GM19328 (cell line): ENCODE results near the gene EDARADD.
"Not testable (repeated sequence)": the region's sequence is repeated elsewhere in the genome, so short reads cannot be mapped to it uniquely, and the experiment has no call there.

Source experiments
- ATAC-seq: cut with Tn5 transposase; IDR thresholded peaks from one replicate; pipeline ENCODE4 v1.9.1; 2021; ENCODE audit warnings: mild to moderate bottlenecking, moderate library complexity; ENCODE audit not compliant: unreplicated experiment

EDARADD gene

DNA sequence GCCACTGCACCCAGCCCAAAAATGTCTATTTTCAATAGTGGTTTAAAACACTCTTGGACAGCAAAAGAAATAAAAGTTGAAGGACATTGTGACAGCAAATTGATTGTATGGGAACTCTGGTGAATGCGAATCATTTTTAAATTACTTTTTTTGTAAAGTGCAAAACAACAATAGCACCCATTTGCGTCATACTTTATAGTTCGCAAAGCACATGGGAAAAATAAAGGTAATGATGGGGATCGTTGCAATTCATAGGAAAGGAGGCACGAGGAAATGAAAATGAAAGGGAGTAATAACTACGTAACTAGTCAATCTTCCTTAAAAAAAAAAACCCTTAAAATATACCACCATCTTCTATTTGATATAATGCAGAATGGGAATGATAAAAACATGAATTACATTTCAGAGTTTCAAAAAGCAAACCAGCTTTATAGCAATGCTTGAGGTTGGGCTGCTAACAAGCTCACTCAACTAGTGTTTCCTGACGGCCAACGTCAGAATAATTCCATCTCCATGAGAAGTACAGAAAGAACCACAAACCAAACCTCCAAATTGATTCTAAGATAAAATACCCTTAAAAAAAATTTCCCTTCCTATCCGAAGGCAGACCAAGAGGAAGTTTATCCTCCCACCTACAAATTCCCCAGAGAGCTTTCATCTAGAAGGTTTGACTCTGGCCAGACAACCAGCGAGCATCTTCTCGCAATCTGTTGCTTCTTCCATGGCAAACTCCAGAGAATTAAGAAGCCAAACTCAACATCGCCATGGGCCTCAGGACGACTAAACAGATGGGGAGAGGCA, at the start of gene EDARADD:
EDARADD (plus strand) TSS at position 606 of the 801 bp plus-strand sequence; CDS start at position 765, 159 bp downstream.
- no peak for ATAC-seq

DNA sequence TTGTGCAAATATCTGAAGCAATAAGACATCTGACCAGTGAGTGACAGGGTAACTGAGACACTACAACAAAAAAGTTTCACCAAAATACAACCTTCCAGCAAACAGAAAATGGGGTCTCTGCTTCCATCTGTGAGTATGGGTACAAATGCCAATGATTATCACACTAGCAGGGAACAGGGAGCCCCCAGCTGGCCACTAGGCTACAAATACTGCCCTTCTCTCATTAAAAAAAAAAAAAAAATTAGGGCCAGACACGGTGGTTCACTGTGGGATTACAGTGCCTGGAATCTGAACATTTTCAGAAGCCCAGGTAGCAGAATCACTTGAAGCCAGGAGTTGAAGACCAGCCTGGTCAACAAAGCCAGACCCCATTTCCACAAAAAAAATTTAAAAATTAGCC, 48.4 kb upstream of the EDARADD start:
- ATAC-seq, result no peak

DNA sequence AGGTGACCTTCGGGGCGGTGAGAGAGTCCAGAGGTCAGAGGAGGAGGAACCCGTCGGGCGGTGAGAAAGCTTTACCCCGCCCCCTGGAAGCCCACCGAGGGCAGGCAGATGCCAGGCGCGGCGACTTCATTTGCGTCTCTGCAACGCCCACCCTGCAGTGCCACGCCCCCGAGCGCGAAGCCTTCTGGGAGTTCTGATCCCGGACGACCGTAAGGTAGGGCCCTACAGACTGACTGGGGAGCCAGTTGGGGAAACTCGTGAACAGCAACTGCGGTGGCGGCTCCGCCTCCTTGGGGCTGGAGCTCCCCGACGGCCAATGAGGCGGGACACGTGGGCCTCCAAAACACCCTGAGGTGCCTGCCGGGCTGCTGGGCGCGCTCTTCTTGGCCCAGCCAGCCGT, 46.0 kb upstream of the EDARADD start:
- ATAC-seq, result no peak

DNA sequence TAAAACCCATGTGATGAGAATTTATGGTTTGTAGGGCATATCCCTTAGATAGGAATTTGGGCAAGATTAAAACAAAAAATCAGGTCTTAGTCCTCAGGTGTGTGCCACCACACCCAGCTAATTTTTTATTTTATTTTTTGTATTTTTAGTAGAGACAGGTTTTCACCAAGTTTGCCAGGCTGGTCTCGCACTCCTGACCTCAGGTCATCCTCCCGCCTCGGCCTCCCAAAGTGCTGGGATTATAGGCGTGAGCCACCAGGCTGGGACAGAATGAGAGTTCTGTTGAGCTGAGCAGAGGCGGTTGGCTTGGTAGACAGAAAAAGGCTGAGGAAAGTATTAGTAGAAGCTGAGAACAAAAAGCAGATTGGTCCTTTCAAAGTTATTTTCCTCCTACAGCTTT, 43.8 kb upstream of the EDARADD start:
- ATAC-seq, result no peak

DNA sequence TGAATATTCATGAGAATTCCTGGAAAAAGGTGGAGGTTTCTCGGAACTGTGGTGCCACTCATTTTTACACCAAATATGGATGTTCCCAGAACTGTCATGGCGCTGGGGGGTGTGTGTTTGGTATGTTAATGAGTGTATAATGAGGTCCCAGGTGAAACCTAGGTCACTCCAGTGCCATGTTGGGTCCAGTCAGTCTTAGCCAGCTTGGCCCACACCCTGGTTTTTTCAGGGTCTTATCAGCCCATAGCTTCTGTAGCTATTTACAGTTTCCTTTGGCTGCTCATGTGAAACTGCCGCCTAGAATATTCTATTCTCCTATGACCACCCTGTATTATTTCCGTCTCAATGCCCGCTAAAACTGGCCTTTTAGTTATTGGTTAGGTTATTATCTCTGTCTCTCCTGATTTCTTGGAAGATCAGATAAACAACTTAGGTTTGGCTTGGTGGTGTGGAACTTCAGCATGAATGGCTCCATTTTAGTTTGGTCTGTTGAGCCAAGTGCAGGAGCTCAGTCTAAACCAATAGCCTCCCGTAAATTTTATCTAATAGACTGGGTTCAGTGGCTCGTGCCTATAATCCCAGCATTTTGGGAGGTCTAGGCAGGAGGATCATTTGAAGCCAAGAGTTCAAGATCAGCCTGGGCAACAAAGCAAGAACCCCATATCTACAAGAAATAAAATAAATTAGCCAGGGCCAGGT, 42.1 kb upstream of the EDARADD start:
- ATAC-seq, result no peak

DNA sequence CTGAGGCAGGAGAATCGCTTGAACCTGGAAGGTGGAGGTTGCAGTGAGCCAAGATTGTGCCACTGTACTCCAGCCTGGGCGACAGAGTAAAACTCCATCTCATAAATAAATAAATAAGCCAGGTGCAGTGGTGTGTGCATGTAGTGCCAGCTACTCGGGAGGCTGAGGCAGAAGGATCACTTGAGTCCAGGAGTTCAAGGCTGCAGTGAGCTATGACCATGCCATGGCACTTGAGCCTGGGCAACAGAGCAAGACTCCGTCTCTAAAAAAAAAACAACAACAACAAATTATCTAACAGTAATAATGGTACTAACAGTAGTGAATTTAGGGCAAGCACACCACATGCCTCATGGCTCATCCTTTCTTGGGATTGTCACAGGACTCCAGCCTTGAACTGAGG, 41.3 kb upstream of the EDARADD start:
- ATAC-seq, result not testable (repeated sequence)

DNA sequence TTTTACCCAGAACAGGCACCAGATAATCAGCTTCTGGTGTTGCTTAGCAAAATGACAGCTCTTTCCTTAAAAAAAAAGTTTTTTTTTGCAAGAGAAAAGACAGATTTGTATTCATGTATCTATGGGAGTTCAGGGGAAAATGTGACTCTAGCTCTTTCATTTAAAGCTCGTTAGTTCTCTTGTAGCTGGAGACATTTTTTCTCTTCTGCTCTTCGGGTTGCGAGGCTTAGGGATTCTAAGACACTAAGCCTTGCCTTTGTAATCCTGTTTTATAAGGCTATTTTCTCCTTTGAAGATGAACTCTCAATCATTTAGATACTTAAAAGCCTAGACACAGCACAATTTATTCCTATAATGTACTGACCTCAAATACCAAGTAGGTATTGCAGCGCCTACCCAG, 40.3 kb upstream of the EDARADD start:
- no peak for ATAC-seq

DNA sequence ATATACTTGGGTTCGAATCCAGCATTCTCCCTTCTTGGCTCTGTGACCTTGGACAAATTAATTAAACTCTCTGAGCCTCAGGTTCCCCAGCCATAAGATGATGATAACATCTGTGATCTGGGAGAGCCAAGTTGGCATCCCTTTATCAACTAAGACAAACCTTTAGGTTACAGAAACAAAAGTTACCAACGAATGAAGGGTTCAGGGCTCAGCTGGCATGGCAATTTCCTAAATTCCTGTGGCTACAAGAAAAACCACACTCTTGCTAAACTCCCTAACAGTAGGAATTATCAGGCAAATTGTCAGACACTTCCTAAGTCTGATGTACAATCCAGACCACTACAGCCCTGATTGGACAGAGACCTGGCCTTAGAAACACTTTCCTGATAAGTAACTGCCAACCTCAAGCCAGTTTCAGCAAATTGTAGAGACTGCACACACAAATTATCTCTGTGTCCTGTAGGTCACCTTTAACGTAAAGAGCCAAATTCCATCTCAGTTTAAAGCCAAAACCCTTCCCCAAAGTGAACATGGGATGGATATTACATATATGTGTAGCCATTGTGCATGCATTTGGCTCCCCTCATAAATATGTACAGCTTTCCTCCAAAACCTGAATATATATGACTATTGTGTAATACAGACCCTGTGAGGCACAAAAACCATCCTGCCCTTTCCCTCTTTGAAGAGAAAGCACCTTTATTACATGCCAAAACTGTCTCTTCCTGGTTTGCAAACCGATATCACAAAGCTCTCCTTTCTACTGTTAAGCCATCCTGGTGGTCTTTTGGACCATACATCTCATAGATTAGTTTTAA, 39.5 kb upstream of the EDARADD start:
- no peak for ATAC-seq

DNA sequence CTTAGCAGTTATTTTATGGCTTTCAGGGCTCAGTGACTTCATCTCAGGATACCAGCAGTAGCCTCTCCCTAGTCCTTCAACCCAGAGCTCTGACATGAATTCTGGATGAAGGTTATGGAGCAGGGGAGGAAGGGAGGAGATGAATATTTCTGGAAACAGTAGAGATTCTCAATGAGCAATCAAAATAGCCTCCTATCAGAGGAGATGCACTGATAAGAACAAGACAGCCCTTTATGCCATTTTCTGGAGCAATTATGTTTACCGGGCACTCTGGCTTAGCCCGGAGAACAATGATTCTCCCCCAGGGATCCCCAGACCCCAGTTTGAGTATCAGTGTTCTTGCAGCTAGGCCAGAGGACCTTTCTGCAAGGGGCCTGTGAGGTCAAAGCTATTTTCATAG, 37.9 kb upstream of the EDARADD start:
- no peak for ATAC-seq

DNA sequence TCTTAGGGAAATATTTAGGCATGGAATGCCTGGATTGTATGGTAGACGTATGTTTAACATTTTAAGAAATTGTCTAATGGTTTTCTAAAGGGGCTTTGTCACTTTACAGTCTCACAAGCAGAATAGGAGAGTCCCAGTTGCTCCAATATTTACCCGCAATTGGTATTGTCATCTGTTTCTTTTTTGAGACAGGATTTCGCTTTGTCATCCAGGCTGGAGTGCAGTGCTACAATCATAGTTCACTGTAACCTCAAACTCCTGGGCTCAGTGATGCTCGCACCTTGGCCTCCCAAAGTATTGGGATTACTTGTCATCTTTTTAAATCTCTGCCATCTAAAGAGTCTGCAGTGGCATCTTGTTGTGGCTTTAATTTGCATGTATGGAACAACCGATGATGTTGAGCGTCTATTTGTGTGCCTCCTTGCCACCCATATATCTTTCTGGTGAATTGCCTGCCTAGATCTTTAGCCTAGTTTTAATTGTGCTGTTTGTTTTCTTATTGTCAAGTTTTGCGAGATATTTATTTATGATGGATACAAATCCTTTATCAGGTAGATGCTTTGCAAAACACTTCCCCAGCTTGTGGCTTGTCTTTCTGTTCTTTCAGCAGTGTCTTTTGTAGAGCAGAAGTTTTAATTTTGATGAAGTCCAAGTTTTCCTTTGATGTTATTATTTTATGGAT, 32.0 kb upstream of the EDARADD start:
- ATAC-seq, result no peak

DNA sequence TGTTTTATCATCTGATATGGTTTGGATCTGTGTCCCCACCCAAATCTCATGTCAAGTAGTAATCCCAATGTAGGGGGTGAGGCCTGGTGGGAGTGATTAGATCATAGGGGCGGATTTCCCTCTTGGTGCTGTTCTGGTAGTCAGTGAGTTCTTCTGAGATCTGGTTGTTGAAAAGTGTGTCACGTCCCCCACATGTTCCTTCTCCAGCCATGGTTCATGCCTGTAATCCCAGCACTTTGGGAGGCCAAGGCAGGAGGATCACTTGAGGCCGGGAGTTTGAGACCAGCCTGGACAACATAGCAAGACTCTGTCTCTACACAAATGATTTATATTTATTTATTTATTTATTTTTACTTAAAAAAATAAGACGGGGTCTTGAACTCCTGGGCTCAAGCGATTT, 30.8 kb upstream of the EDARADD start:
- ATAC-seq, result no peak

DNA sequence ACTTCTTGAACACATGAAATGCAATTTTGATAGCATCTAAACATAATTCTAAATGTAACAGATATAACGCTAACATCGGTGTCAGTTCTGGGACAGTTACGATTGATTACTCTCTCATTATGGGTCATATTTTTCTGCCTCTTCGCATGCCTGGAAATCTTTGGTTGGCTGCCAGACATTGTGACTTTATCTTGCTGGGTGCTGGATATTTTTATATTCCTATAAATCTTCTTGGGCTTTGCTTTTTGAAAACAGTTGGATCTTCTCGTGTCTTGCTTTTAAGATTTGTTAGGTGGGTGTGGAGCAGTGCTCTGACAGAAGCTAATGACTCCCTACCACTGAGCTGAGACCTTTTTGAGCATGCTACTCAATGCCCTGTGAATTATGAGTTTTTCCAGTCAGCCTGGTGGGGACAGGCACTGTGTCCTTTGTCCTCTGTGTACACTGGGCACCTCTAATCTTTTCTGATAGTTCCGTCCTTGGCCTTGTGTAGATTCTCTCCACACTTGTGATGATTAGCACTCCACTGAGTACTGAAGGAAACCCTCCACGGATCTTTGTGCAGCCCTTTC, 28.0 kb upstream of the EDARADD start:
- no peak for ATAC-seq

DNA sequence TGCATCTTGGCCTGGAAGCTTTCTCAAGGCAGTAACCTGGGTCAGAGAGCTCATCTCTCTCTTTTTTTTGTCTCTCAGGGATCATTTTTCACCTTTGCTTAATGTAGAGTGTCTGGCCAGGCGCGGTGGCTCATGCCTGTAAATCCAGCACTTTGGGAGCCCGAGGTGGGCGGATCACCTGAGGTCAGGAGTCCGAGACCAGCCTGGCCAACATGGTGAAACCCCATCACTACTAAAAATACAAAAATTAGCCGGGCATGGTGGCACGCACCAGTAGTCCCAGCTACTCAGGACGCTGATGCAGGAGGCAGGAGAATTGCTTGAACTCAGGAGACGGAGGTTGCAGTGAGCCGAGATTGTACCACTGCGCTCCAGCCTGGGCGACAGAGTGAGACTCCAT, 27.4 kb upstream of the EDARADD start:
- ATAC-seq, result not testable (repeated sequence)

DNA sequence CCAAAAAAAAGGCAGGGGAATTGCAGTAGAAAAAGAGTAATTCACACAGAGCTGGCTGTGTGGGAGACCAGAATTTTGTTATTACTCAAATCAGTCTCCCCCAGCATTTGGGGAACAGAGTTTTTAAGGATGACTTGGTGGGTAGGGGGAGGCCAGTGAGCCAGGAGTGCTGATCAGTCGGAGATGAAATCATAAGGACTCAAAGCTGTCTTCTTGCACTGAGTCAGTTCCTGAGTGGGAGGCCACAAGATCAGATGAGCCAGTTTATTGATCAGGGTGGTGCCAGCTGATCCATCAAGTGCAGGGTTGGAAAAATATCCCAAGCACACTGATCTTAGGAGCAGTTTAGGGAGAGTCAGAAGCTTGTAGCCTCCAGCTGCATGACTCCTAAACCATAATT, 23.7 kb upstream of the EDARADD start:
- ATAC-seq, result no peak

DNA sequence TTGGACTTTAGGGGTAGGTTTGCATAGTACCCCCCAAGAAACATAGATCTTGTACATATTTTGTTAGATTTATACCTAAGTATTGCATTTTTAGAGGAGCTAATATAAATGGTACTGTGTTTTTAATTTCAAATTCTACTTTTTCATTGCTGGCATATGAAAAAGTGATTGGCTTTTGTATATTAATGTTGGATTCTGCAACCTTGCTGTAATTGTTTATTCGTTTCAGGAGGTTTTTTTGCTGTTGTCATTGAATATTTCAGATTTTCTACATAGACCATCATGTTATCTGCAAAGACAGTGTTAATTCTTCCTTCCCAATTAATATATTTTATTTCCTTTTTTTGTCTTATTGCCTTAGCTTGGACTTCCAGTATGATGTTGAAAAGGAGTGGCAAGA, 23.0 kb upstream of the EDARADD start:
- ATAC-seq, result no peak

DNA sequence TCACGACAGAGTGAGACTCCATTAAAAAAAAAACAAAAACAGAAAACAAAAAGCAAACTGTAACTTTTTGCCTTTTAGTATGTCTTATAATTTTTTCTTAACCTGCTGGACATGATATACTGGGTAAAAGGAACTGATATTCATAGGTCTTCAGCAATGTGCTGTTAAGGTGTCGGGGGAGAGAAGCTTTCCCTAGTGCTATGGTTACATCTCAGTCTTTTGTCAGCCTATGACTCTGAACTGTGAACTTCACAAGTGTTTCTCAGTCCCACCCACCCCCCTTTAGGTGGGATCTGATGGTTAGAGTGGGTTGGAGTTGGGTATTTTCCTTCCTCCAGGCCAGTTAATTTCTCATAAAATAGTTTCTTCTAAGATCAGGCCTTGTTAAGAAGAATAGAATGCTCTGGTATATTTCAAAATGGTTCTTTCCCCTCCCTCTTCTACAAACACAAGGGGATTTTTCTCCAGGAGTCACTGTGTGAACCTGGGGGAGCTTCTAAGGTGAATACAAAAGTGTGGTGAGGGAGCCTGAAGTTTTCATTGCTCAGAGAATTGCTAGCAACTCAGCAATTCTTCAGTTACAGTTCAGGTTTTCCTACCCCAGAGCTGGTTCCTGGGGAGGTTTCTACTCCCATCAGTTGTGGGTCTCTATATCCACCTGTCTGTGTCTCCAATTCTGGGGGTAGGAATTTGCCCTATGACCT, 16.1 kb upstream of the EDARADD start:
- no peak for ATAC-seq

DNA sequence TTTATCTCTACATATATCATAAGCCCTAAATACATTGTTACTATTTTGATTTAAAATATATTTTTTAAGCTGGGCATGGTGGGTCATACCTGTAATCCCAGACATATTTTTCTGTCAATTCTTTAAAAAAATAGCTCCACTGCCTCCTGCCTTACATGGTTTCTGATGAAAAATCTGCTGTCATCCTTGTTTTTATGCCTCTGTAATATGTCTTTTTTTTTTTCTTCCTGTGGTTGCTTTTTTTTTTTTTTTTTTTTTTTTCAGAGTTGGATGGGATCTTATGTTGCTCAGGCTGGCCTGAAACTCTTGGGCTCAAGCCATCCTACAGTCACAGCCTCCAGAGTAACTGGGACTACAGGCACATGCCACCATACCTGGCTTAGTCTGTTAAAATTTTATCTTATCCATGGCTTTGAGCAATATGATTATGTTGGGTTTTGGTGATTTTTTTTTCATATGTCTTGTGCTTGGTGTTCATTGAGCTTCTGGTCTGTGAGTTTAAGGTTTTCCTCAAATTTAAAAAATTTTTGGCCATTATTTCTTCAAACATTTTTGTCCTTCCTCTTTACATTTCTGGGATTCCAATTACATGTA, 12.4 kb upstream of the EDARADD start:
- no peak for ATAC-seq

DNA sequence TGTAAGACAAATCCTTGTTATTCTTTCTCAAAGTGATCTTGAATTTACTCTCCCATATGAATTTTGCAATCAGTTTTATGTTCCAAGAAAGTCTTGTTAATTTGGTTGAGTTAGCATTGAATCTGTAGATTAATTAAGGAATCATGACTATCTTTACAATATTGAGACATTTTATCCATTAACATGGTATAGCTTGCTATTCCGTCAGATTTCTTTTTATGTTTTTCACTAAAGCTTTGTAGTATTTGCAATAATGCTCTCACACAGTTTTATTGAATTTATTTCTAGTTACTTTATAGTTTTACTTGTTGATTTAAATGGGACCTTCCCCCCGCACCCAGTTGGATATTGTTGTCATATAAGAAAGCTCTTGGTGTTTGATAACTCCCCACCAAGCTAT, 5.8 kb upstream of the EDARADD start:
- no peak for ATAC-seq

DNA sequence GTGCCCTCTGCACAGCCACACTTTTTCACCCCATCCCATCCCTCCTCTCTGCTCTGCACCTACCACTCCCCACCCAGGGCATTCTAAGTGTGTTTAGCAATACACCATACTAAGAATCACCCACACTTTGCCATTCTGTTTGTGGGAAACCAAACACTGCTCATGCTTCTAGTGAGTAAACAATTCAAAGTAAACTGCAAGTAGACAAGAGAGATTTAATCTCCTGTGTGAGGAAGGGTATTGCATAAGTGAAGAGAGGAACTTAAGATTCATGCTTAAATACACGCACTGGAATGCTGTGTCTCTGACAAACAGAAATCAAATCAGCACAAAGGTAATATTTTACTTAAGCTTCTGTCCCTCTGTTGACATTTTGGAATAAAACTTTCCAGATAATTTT, 4.8 kb upstream of the EDARADD start:
- no peak for ATAC-seq

DNA sequence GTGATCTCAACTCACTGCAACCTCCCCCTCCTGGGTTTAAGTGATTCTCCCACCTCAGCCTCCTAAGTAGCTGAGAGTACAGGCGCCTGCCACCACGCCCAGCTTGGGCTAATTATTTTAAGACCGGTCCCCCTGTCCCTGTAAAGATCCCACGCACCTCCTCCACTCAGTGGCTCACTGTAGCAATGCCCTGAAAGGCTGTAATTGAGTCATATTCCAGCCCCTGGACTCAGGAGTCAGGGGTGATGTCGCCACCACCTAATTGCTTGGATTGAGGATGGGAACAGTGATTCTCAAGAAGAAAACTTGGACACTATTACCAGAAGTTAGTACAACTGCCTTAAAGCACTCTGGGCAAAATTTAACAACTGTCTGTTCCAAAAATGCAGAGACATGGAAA, 3.1 kb upstream of the EDARADD start:
- ATAC-seq, result no peak
